HEK293 (cell line): ENCODE results near the gene LCORL.

Experiments used
- CTCF ChIA-PET: fragments of 350-600 bp; formaldehyde crosslinking; extraction: SDS; loops from one replicate; lab custom pipeline; 2021; ENCODE audit warnings: antibody characterized with exemption; lab: Yijun Ruan, JAX
- POLR2A ChIA-PET: fragments of 300-600 bp; formaldehyde crosslinking; extraction: SDS; loops from one replicate; lab custom pipeline; 2020; ENCODE audit warnings: antibody characterized with exemption, inconsistent platforms; lab: Yijun Ruan, JAX
- H3K27ac ChIP-seq: fragments of 200-500 bp; sonication (Bioruptor generic); 2 replicates; pipeline ENCODE4 v1.5.1; 2014; ENCODE audit warnings: low read depth, low read length, control low read depth, inconsistent platforms; ENCODE audit errors: extremely low read depth
- H3K36me3 ChIP-seq, 2 experiments: fragments of 200-500 bp in 1 of 2; sonication (Bioruptor generic) in 1 of 2; 1 replicate in 1 of 2; 2 replicates in 1 of 2; pipeline ENCODE4 v1.5.1; 2014 to 2017; ENCODE audit warnings: inconsistent platforms in 2 of 2, low read length in 2 of 2; ENCODE audit not compliant: control insufficient read depth in 2 of 2, insufficient read depth in 1 of 2
- H3K4me1 ChIP-seq: fragments of 200-500 bp; sonication (Bioruptor generic); 2 replicates; pipeline ENCODE4 v1.5.1; 2014; ENCODE audit warnings: mild to moderate bottlenecking, low read length, inconsistent platforms; ENCODE audit not compliant: control insufficient read depth, insufficient read depth
- H3K4me3 ChIP-seq: 2 replicates; pipeline ENCODE4 v1.5.1; 2011; ENCODE audit warnings: low read depth, mild to moderate bottlenecking, control low read depth, low read length, moderate library complexity
- H3K9me3 ChIP-seq: fragments of 200-500 bp; sonication (Bioruptor generic); 2 replicates; pipeline ENCODE4 v1.5.1; 2014; ENCODE audit warnings: low read depth, low read length, inconsistent platforms; ENCODE audit not compliant: control insufficient read depth, insufficient read depth
- EGR2 ChIP-seq: fragments of 450-650 bp; formaldehyde crosslinking; IDR thresholded peaks from 2 replicates; pipeline ENCODE4 v1.5.1; 2016; ENCODE audit warnings: low read depth, missing biosample characterization, missing genetic modification characterization
- GLI4 ChIP-seq: fragments of 450-650 bp; formaldehyde crosslinking; IDR thresholded peaks from 2 replicates; pipeline ENCODE4 v1.5.1; 2016; ENCODE audit warnings: missing biosample characterization, missing genetic modification characterization
- HOXC10 ChIP-seq: sonication (generic); formaldehyde crosslinking; IDR thresholded peaks from 2 replicates; pipeline ENCODE4 v1.8.1; 2023; ENCODE audit warnings: mild to moderate bottlenecking, missing genetic modification reagents
- KLF10 ChIP-seq: fragments of 450-650 bp; IDR thresholded peaks from 2 replicates; pipeline ENCODE4 v1.5.1; 2018; ENCODE audit warnings: missing biosample characterization, mild to moderate bottlenecking, missing genetic modification characterization
- MEIS1 ChIP-seq: sonication (generic); formaldehyde crosslinking; IDR thresholded peaks from 2 replicates; pipeline ENCODE4 v1.8.1; 2022; ENCODE audit warnings: missing genetic modification reagents, mild to moderate bottlenecking, borderline replicate concordance
- SP3 ChIP-seq: fragments of 450-650 bp; formaldehyde crosslinking; IDR thresholded peaks from 2 replicates; pipeline ENCODE4 v1.5.1; 2016; ENCODE audit warnings: missing biosample characterization, missing genetic modification characterization
- ZFHX2 ChIP-seq: fragments of 450-650 bp; formaldehyde crosslinking; conservative IDR thresholded peaks from 2 replicates; pipeline ENCODE4 v1.5.1; 2016; ENCODE audit warnings: missing biosample characterization, missing genetic modification characterization
- ZNF10 ChIP-seq: fragments of 450-650 bp; formaldehyde crosslinking; IDR thresholded peaks from 2 replicates; pipeline ENCODE4 v1.5.1; 2017; ENCODE audit warnings: missing biosample characterization, missing genetic modification characterization
- ZNF140 ChIP-seq: fragments of 450-650 bp; formaldehyde crosslinking; IDR thresholded peaks from 2 replicates; pipeline ENCODE4 v1.5.1; 2016; ENCODE audit warnings: missing biosample characterization, missing genetic modification characterization
- ZNF311 ChIP-seq: fragments of 450-650 bp; formaldehyde crosslinking; IDR thresholded peaks from 2 replicates; pipeline ENCODE4 v1.5.1; 2017; ENCODE audit warnings: missing biosample characterization, missing genetic modification characterization, borderline replicate concordance
- ZNF558 ChIP-seq: fragments of 450-650 bp; formaldehyde crosslinking; IDR thresholded peaks from 2 replicates; pipeline ENCODE4 v1.5.1; 2016; ENCODE audit warnings: missing biosample characterization, missing genetic modification characterization
- ZNF623 ChIP-seq: fragments of 450-650 bp; formaldehyde crosslinking; IDR thresholded peaks from 2 replicates; pipeline ENCODE4 v1.5.1; 2016; ENCODE audit warnings: missing biosample characterization, missing genetic modification characterization
- ZNF768 ChIP-seq: fragments of 450-650 bp; formaldehyde crosslinking; IDR thresholded peaks from 2 replicates; pipeline ENCODE4 v1.5.1; 2018; ENCODE audit warnings: missing biosample characterization, mild to moderate bottlenecking, missing genetic modification characterization
- TF ChIP-seq, protein P1 (sequence below): fragments of 450-650 bp; formaldehyde crosslinking; IDR thresholded peaks from 2 replicates; pipeline ENCODE4 v1.5.1; 2016; ENCODE audit warnings: missing biosample characterization, missing genetic modification characterization
- TF ChIP-seq, protein P2 (sequence below): fragments of 450-650 bp; formaldehyde crosslinking; IDR thresholded peaks from 2 replicates; pipeline ENCODE4 v1.5.1; 2016; ENCODE audit warnings: missing biosample characterization, missing genetic modification characterization, borderline replicate concordance

LCORL gene

DNA sequence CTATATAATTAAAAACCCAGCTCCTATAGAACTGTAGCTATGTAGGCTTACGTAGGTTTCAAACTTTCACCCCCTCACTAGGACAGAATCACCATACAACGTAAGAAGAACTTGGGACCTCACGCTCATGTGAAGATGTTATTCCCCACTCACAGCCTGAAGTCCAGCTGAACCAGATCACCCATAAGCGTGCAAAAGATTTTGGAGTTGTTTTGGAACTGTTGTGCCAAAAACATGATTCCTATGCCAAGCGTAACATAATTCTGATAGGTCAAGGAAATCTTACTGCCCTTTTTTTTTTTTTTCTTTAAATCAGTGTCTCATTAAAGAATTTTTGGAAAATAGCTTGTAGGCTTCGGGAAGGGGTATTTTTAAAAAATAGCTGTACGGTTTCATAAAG lies 57.0 kb downstream of the LCORL start (continued):
- TF ChIP-seq, protein P1, sequence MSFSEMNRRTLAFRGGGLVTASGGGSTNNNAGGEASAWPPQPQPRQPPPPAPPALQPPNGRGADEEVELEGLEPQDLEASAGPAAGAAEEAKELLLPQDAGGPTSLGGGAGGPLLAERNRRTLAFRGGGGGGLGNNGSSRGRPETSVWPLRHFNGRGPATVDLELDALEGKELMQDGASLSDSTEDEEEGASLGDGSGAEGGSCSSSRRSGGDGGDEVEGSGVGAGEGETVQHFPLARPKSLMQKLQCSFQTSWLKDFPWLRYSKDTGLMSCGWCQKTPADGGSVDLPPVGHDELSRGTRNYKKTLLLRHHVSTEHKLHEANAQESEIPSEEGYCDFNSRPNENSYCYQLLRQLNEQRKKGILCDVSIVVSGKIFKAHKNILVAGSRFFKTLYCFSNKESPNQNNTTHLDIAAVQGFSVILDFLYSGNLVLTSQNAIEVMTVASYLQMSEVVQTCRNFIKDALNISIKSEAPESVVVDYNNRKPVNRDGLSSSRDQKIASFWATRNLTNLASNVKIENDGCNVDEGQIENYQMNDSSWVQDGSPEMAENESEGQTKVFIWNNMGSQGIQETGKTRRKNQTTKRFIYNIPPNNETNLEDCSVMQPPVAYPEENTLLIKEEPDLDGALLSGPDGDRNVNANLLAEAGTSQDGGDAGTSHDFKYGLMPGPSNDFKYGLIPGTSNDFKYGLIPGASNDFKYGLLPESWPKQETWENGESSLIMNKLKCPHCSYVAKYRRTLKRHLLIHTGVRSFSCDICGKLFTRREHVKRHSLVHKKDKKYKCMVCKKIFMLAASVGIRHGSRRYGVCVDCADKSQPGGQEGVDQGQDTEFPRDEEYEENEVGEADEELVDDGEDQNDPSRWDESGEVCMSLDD (tag by site-specific recombination): no peak

DNA sequence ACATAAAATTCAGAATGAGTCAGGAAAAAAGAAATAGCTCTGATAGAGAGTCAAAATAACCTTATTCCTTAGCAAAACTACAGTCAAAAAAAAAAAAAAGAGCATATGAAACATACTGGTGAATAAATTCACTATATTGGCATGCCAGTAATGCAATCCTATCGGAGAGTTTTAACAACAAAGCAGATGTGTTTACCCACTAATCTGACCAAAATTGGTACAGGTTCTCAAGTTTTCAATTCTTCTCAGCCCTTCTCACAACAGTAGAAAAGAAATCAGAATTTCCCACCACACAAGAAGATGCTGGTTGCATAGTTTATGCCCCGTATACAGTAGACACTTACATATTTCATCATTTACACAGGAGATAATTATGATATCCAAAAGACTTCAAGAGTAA lies 59.4 kb downstream of the LCORL start:
- CTCF ChIA-PET: no interaction called here

GRCh38 chr4:17961249-17961648 lies 60.3 kb downstream of the LCORL start:
- H3K9me3 ChIP-seq: no peaks in the 10 kb centered on the region
- H3K4me3 ChIP-seq: no peak overlapping the region
- H3K27ac ChIP-seq: no peak overlapping the region
- peaks cover 0 to 2% of the 10 kb centered on the region in 2 experiments; a peak in 1 of 3 replicates for H3K36me3 ChIP-seq
- ChIA-PET CTCF (no interaction called here), POLR2A (no interaction called here)
- no peaks in the 10 kb centered on the region for H3K4me1 ChIP-seq
- TF ChIP-seq ZNF558 (tag by site-specific recombination) (no peak), GLI4 (no peak), HOXC10 (CRISPR knock-in tag) (no peak), SP3 (tag by site-specific recombination) (no peak), ZNF623 (no peak), MEIS1 (no peak), ZNF10 (tag by site-specific recombination) (no peak)
- TF ChIP-seq, protein P2, sequence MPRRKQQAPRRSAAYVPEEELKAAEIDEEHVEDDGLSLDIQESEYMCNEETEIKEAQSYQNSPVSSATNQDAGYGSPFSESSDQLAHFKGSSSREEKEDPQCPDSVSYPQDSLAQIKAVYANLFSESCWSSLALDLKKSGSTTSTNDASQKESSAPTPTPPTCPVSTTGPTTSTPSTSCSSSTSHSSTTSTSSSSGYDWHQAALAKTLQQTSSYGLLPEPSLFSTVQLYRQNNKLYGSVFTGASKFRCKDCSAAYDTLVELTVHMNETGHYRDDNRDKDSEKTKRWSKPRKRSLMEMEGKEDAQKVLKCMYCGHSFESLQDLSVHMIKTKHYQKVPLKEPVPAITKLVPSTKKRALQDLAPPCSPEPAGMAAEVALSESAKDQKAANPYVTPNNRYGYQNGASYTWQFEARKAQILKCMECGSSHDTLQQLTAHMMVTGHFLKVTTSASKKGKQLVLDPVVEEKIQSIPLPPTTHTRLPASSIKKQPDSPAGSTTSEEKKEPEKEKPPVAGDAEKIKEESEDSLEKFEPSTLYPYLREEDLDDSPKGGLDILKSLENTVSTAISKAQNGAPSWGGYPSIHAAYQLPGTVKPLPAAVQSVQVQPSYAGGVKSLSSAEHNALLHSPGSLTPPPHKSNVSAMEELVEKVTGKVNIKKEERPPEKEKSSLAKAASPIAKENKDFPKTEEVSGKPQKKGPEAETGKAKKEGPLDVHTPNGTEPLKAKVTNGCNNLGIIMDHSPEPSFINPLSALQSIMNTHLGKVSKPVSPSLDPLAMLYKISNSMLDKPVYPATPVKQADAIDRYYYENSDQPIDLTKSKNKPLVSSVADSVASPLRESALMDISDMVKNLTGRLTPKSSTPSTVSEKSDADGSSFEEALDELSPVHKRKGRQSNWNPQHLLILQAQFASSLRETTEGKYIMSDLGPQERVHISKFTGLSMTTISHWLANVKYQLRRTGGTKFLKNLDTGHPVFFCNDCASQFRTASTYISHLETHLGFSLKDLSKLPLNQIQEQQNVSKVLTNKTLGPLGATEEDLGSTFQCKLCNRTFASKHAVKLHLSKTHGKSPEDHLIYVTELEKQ (tag by site-specific recombination): no peak

More for the DNA sequence above, 59.4 kb downstream of the LCORL start:
- no peak overlapping the region for H3K4me3 ChIP-seq
- TF ChIP-seq EGR2 (tag by site-specific recombination): no peak
- H3K4me1 ChIP-seq: no peaks in the 10 kb centered on the region
- no peak overlapping the region for H3K27ac ChIP-seq
- no peaks in the 10 kb centered on the region for H3K9me3 ChIP-seq
- peaks cover 0 to 2% of the 10 kb centered on the region in 2 experiments; a peak in 1 of 3 replicates for H3K36me3 ChIP-seq
- POLR2A ChIA-PET: no interaction called here

DNA sequence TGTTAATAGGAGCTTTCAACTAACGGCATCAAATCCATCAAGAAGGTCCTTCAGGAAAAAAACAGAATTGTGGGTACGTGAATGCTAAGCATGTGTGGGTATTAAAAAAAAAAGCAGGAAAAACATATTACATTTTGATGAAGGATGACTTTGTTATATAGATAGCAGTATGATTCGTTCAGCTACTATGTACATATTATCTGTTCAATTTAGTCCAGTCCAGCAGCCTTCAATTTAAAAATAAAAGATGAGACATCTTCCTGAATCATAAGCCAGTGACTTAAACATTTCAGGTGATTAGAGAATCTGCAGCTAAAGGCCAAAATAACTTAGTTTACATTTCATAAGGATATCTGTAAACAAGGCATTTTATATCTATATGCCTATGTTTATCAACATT lies 63.4 kb downstream of the LCORL start:
- Histone ChIP-seq H3K4me1 (no peaks in the 10 kb centered on the region), H3K4me3 (no peak overlapping the region), H3K36me3 (peaks cover 0 to 2% of the 10 kb centered on the region in 2 experiments; a peak in 1 of 3 replicates), H3K27ac (no peak overlapping the region), H3K9me3 (no peaks in the 10 kb centered on the region)
- POLR2A ChIA-PET: no interaction called here
- CTCF ChIA-PET: no interaction called here
- TF ChIP-seq KLF10 (tag by site-specific recombination): no peak
- no peak for TF ChIP-seq ZFHX2 (tag by site-specific recombination)
- TF ChIP-seq ZNF768: no peak
- no peak for TF ChIP-seq ZNF311
- no peak for TF ChIP-seq ZNF140
